H1 (cell line): ENCODE results near the gene RELA. TPM values are rescaled to one million over a fixed set of nuclear protein-coding genes. Genes with fewer than 3 reads are reported as not detected.

ENCODE experiments used
- CTCF ChIA-PET: fragments of 300-600 bp; sonication (Branson Sonifier 250); formaldehyde crosslinking; loops from one replicate; lab custom pipeline; 2021; ENCODE audit not compliant: partially characterized antibody; lab: Charles Lee
- POLR2A ChIA-PET: fragments of 300-600 bp; sonication (Branson Sonifier 250); formaldehyde crosslinking; loops from one replicate; lab custom pipeline; 2021; ENCODE audit warnings: inconsistent platforms; ENCODE audit not compliant: partially characterized antibody; lab: Charles Lee
- DNase-seq, 2 experiments: peaks; one replicate each; pipeline versions ENCODE4 v3.0.0 to v3.0.0-alpha.2; 2010 to 2022; ENCODE audit warnings: low spot score in 2 of 2, low read depth in 1 of 2, mixed read lengths in 1 of 2
- FAIRE-seq: peaks from 2 replicates; lab custom pipeline; 2011; peaks lifted over from hg19 to GRCh38; lab: Jason Lieb, UNC
- H2AFZ ChIP-seq: 2 replicates; pipeline ENCODE4 v1.8.1; 2012; ENCODE audit warnings: low read length, inconsistent platforms
- H2AK5ac ChIP-seq: 2 replicates; pipeline ENCODE4 v1.6.1; 2013; ENCODE audit warnings: low read depth, low read length
- H2BK120ac ChIP-seq: replicated peaks from 2 replicates; pipeline ENCODE3; 2013; ENCODE audit warnings: low read depth, low read length, inconsistent platforms
- H2BK12ac ChIP-seq: 2 replicates; pipeline ENCODE4 v1.6.1; 2013; ENCODE audit warnings: low read depth, low read length
- H2BK15ac ChIP-seq: 2 replicates; pipeline ENCODE4 v1.6.1; 2013; ENCODE audit warnings: low read length
- H2BK20ac ChIP-seq: 2 replicates; pipeline ENCODE4 v1.6.1; 2013; ENCODE audit warnings: low read length
- H2BK5ac ChIP-seq: 2 replicates; pipeline ENCODE4 v1.6.1; 2013; ENCODE audit warnings: low read depth, low read length
- H3K14ac ChIP-seq: 2 replicates; pipeline ENCODE4 v1.6.1; 2013; ENCODE audit warnings: inconsistent platforms; ENCODE audit not compliant: insufficient read length
- H3K18ac ChIP-seq: 2 replicates; pipeline ENCODE4 v1.6.1; 2013; ENCODE audit warnings: low read length; ENCODE audit errors: extremely low read depth
- H3K23ac ChIP-seq: 2 replicates; pipeline ENCODE4 v1.6.1; 2013; ENCODE audit warnings: inconsistent platforms; ENCODE audit not compliant: insufficient read length
- H3K23me2 ChIP-seq: 2 replicates; pipeline ENCODE4 v1.6.1; 2013; ENCODE audit warnings: low read depth, low read length
- H3K27ac ChIP-seq: 2 replicates; pipeline ENCODE4 v1.6.1; 2011; ENCODE audit warnings: low read depth, low read length, inconsistent platforms
- H3K27me3 ChIP-seq, 4 experiments: replicated peaks in 1 of 4; 1 replicate in 1 of 4; 2 replicates in 3 of 4; pipeline versions ENCODE4 v1.6.1 to v1.8.1; 2011 to 2013; ENCODE audit warnings: low read length in 3 of 4, mild to moderate bottlenecking in 3 of 4, inconsistent platforms in 2 of 4, mixed read lengths in 2 of 4, moderate library complexity in 1 of 4; ENCODE audit not compliant: control insufficient read depth in 3 of 4, insufficient read depth in 3 of 4; ENCODE audit errors: extremely low read depth in 1 of 4
- H3K36me3 ChIP-seq, 4 experiments: 2 replicates each; pipeline versions ENCODE4 v1.6.1 to v1.8.1; 2011 to 2013; ENCODE audit warnings: mild to moderate bottlenecking in 4 of 4, low read length in 3 of 4, moderate library complexity in 2 of 4, control low read depth in 1 of 4, inconsistent platforms in 1 of 4; ENCODE audit not compliant: insufficient read depth in 4 of 4, control insufficient read depth in 2 of 4
- H3K4ac ChIP-seq: replicated peaks from 2 replicates; pipeline ENCODE3; 2013; ENCODE audit warnings: low read length, low read depth, mixed read lengths, inconsistent platforms; ENCODE audit not compliant: insufficient read length
- H3K4me1 ChIP-seq, 4 experiments: replicated peaks in 1 of 4; 1 replicate in 1 of 4; 2 replicates in 3 of 4; pipeline versions ENCODE4 v1.6.1 to v1.8.1; 2011 to 2013; ENCODE audit warnings: low read length in 3 of 4, inconsistent platforms in 2 of 4, mixed read lengths in 1 of 4; ENCODE audit not compliant: insufficient read depth in 4 of 4, control insufficient read depth in 3 of 4
- H3K4me2 ChIP-seq, 2 experiments: 2 replicates each; pipeline versions ENCODE4 v1.6.1 to v1.8.1; 2011 to 2013; ENCODE audit warnings: low read depth in 2 of 2, low read length in 2 of 2, control low read depth in 1 of 2, inconsistent platforms in 1 of 2, mild to moderate bottlenecking in 1 of 2; ENCODE audit not compliant: insufficient read depth in 1 of 2
- H3K4me3 ChIP-seq, 4 experiments: fragments of 200-600, 300-600 bp in 1 of 4; sonication (generic), shearing (Covaris generic), sonication (Bioruptor Twin) in 1 of 4; 2 replicates each; pipeline versions ENCODE4 v1.5.1 to v1.8.1; 2011 to 2016; ENCODE audit warnings: low read length in 4 of 4, low read depth in 3 of 4, control low read depth in 2 of 4, inconsistent platforms in 2 of 4, mild to moderate bottlenecking in 2 of 4, mixed read lengths in 1 of 4, moderate library complexity in 1 of 4; ENCODE audit not compliant: insufficient read depth in 2 of 4; ENCODE audit errors: extremely low read depth in 1 of 4
- H3K56ac ChIP-seq: replicated peaks from 2 replicates; pipeline ENCODE3; 2013; ENCODE audit warnings: low read depth, mild to moderate bottlenecking, mixed read lengths, low read length, inconsistent platforms; ENCODE audit not compliant: insufficient read length
- H3K79me1 ChIP-seq: 2 replicates; pipeline ENCODE4 v1.6.1; 2013; ENCODE audit warnings: low read depth, low read length, control low read depth
- H3K79me2 ChIP-seq, 2 experiments: 2 replicates each; pipeline versions ENCODE4 v1.6.1 to v1.8.1; 2012 to 2013; ENCODE audit warnings: low read length in 2 of 2, mild to moderate bottlenecking in 2 of 2, inconsistent platforms in 1 of 2; ENCODE audit not compliant: insufficient read depth in 2 of 2, control insufficient read depth in 1 of 2
- H3K9ac ChIP-seq, 4 experiments: replicated peaks in 1 of 4; 1 replicate in 1 of 4; 2 replicates in 3 of 4; pipeline versions ENCODE4 v1.6.1 to v1.8.1; 2011 to 2013; ENCODE audit warnings: low read depth in 3 of 4, low read length in 3 of 4, control low read depth in 2 of 4, mild to moderate bottlenecking in 2 of 4, moderate library complexity in 2 of 4, inconsistent platforms in 1 of 4; ENCODE audit errors: extremely low read depth in 1 of 4
- H3K9me3 ChIP-seq, 2 experiments: 2 replicates each; pipeline versions ENCODE4 v1.6.1 to v1.8.1; 2012 to 2013; ENCODE audit warnings: mild to moderate bottlenecking in 2 of 2, moderate library complexity in 2 of 2, control low read depth in 1 of 2, inconsistent platforms in 1 of 2, low read depth in 1 of 2, low read length in 1 of 2, mixed read lengths in 1 of 2; ENCODE audit not compliant: insufficient read depth in 2 of 2
- H4K20me1 ChIP-seq, 2 experiments: replicated peaks in 1 of 2; 2 replicates each; pipeline versions ENCODE3 to v1.8.1; 2011 to 2013; ENCODE audit warnings: inconsistent platforms in 2 of 2, low read length in 2 of 2, mild to moderate bottlenecking in 1 of 2; ENCODE audit not compliant: insufficient read depth in 2 of 2, control insufficient read depth in 1 of 2
- H4K5ac ChIP-seq: 2 replicates; pipeline ENCODE4 v1.6.1; 2013; ENCODE audit warnings: low read length, low read depth, mixed read lengths, inconsistent platforms; ENCODE audit not compliant: insufficient read length
- H4K8ac ChIP-seq: 2 replicates; pipeline ENCODE4 v1.8.0; 2013; ENCODE audit warnings: mild to moderate bottlenecking, moderate library complexity, low read length, inconsistent platforms; ENCODE audit not compliant: insufficient read depth; ENCODE audit errors: extremely low read depth
- H4K91ac ChIP-seq: replicated peaks from 2 replicates; pipeline ENCODE3; 2013; ENCODE audit warnings: low read length, mixed read lengths, inconsistent platforms; ENCODE audit not compliant: insufficient read length
- ATF3 ChIP-seq: IDR thresholded peaks from 2 replicates; pipeline ENCODE4 v1.6.1; 2011; ENCODE audit warnings: low read depth, mild to moderate bottlenecking, low read length; ENCODE audit not compliant: insufficient read depth
- CHD2 ChIP-seq: IDR thresholded peaks from 2 replicates; pipeline ENCODE4 v1.6.1; 2012; ENCODE audit warnings: low read length, improper control_type of control experiment
- CTBP2 ChIP-seq: IDR thresholded peaks from 2 replicates; pipeline ENCODE4 v1.7.0; 2011; ENCODE audit warnings: borderline replicate concordance, mild to moderate bottlenecking, moderate library complexity, mixed read lengths, low read length; ENCODE audit not compliant: insufficient read depth, insufficient read length
- GABPA ChIP-seq: IDR thresholded peaks from 2 replicates; pipeline ENCODE4 v1.6.1; 2011; ENCODE audit warnings: mild to moderate bottlenecking, low read length, moderate library complexity, borderline replicate concordance; ENCODE audit not compliant: insufficient read depth
- KDM4A ChIP-seq: IDR thresholded peaks from one replicate; pipeline ENCODE4 v1.7.1; 2012; ENCODE audit warnings: low read depth, mild to moderate bottlenecking, moderate library complexity, low read length, inconsistent platforms; ENCODE audit not compliant: severe bottlenecking
- KDM5A ChIP-seq: fragments of 200-600 bp; IDR thresholded peaks from 2 replicates; pipeline ENCODE4 v1.7.1; 2012; ENCODE audit warnings: mild to moderate bottlenecking, low read length, inconsistent platforms, mixed read lengths
- MAX ChIP-seq: IDR thresholded peaks from 2 replicates; pipeline ENCODE4 v1.6.1; 2012; ENCODE audit warnings: inconsistent platforms
- RBBP5 ChIP-seq: IDR thresholded peaks from 2 replicates; pipeline ENCODE4 v1.7.1; 2012; ENCODE audit warnings: low read depth, mild to moderate bottlenecking, inconsistent platforms, low read length, moderate library complexity, borderline replicate concordance
- SIRT6 ChIP-seq: IDR thresholded peaks from one replicate; pipeline ENCODE4 v1.7.1; 2012; ENCODE audit warnings: low read length, inconsistent platforms
- SP2 ChIP-seq: IDR thresholded peaks from 2 replicates; pipeline ENCODE4 v1.6.1; 2012; ENCODE audit warnings: mild to moderate bottlenecking, low read length, inconsistent platforms
- SRF ChIP-seq: IDR thresholded peaks from 2 replicates; pipeline ENCODE4 v1.6.1; 2011; ENCODE audit warnings: mild to moderate bottlenecking, low read depth, low read length, moderate library complexity
- TBP ChIP-seq: IDR thresholded peaks from 2 replicates; pipeline ENCODE4 v1.6.1; 2011; ENCODE audit warnings: low read depth, low read length, improper control_type of control experiment
- ZNF274 ChIP-seq: IDR thresholded peaks from 2 replicates; pipeline ENCODE4 v1.7.0; 2012; ENCODE audit warnings: low read length, borderline replicate concordance; ENCODE audit errors: extremely low read depth
- WGBS, 2 experiments: shearing (Covaris generic) in 1 of 2; methylation state at CpG; one replicate each; pipeline versions ENCODE4 v1.1.6 to v1.1.7; 2013 to 2015; ENCODE audit warnings: low lambda C conversion rate in 2 of 2, mixed read lengths in 2 of 2, inconsistent platforms in 1 of 2, low coverage in 1 of 2, missing lambda C conversion rate in 1 of 2; ENCODE audit not compliant: insufficient replicate concordance in 2 of 2, insufficient coverage in 1 of 2, insufficient read length in 1 of 2; ENCODE audit errors: extremely low coverage in 1 of 2, missing lambda C conversion rate in 1 of 2; 5-methylcytosine and 5-hydroxymethylcytosine counted together
- polyA plus RNA-seq, 7 experiments: library from polyadenylated mRNA; depleted of rRNA in 3 of 7; stranded (reverse) in 5 of 7; unstranded in 2 of 7; fragments of >200 nt in 5 of 7; fragments of 200-250 nt in 2 of 7; gene quantifications; 1 replicate in 5 of 7; 2 replicates in 1 of 7; 4 replicates in 1 of 7; pipeline versions ENCODE4 v1.2.1 to v1.2.3, GENCODE V29; 2011 to 2013; ENCODE audit warnings: missing spikeins in 2 of 7, mixed read lengths in 2 of 7
- total RNA-seq: library from RNA; stranded (reverse); fragmentation: NEBNext Ultra II Directional; extraction: Animal tissue kit (Norgen Biotek cat#: 25700); gene quantifications from 2 replicates; pipeline ENCODE4 v1.2.1, GENCODE V29; 2021

The RELA gene
- total and polyA plus RNA-seq, 2 of the 8 experiments (the other 6 are each of a cell fraction or from before 2014, with no cell fraction given), result 21.9 to 27.5 TPM

GRCh38 chr11:65644837-65645236, 17.9 kb downstream of the RELA start:
- no peak for FAIRE-seq
- POLR2A ChIA-PET, result interaction anchor here (0.9 to 7.5 kb wide), 7 partner anchors 8 to 523 kb away, joined by 3 to 58 read pairs (median 5); partner anchors contain the start of genes FAU, MRPL49 and RELA
- no peaks in the 10 kb centered on the region; the same call in 1 of the 2 replicates for H3K79me1 ChIP-seq
- TF ChIP-seq KDM4A (no peak), TBP (no peak), GABPA (no peak), RBBP5 (no peak), KDM5A (no peak), SIRT6 (no peak), MAX (no peak), ZNF274 (no peak), CHD2 (no peak), CTBP2 (no peak), SRF (no peak), SP2 (no peak), ATF3 (no peak)

More at GRCh38 chr11:65644837-65645236, 17.9 kb downstream of the RELA start:
- H4K91ac ChIP-seq, result no peak overlapping the region
- no peak overlapping the region for H3K4ac ChIP-seq
- no peak for DNase-seq
- no peak overlapping the region for H4K8ac ChIP-seq
- H3K14ac ChIP-seq, result no peak overlapping the region
- peaks cover 0 to 8% (median 2%) of the 10 kb centered on the region in 4 experiments; a peak in 3 of 7 replicates for H3K27me3 ChIP-seq
- H3K56ac ChIP-seq, result no peak overlapping the region
- no peak overlapping the region for H3K23ac ChIP-seq
- no peak overlapping the region for H4K5ac ChIP-seq
- H3K18ac ChIP-seq, result no peak overlapping the region
- no peak overlapping the region for H3K4me2 ChIP-seq
- no peak overlapping the region for H3K4me3 ChIP-seq
- no peak overlapping the region for H2BK20ac ChIP-seq
- no peak overlapping the region for H3K9ac ChIP-seq
- H3K23me2 ChIP-seq, result peaks cover 11% of the 10 kb centered on the region; the same call in 1 of the 2 replicates
- 88% methylated on average over 11 of the region's 11 CpGs; no CpG with 5 or more reads in 1 of the 2 experiments for WGBS, 2 experiments
- no peak overlapping the region for H2BK120ac ChIP-seq
- H2AK5ac ChIP-seq, result no peak overlapping the region
- H3K27ac ChIP-seq, result no peak overlapping the region
- CTCF ChIA-PET, result interaction anchor here (0.8 to 1.9 kb wide), 5 partner anchors 11 to 98 kb away, joined by 3 to 4 read pairs (median 3); no protein-coding TSS in a partner anchor
- no peak overlapping the region for H2BK15ac ChIP-seq
- no peak overlapping the region for H2AFZ ChIP-seq
- H4K20me1 ChIP-seq, result peaks cover 0 to 13% of the 10 kb centered on the region in 2 experiments
- H3K9me3 ChIP-seq, result no peaks in the 10 kb centered on the region
- 0 out of 2 replicates have a peak overlapping the region, but pooled peaks have one; percentile 39 for H2BK5ac ChIP-seq
- peaks cover 0 to 21% (median 14%) of the 10 kb centered on the region in 4 experiments; a peak in 6 of 7 replicates for H3K4me1 ChIP-seq
- no peak overlapping the region for H2BK12ac ChIP-seq
- no peaks in the 10 kb centered on the region; a peak in 1 of 8 replicates for H3K36me3 ChIP-seq
- H3K79me2 ChIP-seq, result no peaks in the 10 kb centered on the region
